Muscle of leg (tissue), 11 donors: ENCODE results near the gene TEX54. TPM values are rescaled to one million over a fixed set of nuclear protein-coding genes. Genes with fewer than 3 reads are reported as not detected.

Experiments
- DNase-seq: peaks from one replicate; pipeline ENCODE4 v3.0.0; 2013
- H3K27ac ChIP-seq: one replicate; pipeline ENCODE4 v1.5.1; 2013; ENCODE audit warnings: mild to moderate bottlenecking, low read length, control low read depth
- H3K27me3 ChIP-seq: one replicate; pipeline ENCODE4 v1.6.1; 2013; ENCODE audit warnings: low read length; ENCODE audit not compliant: control insufficient read depth, insufficient read depth
- H3K36me3 ChIP-seq: one replicate; pipeline ENCODE4 v1.6.1; 2013; ENCODE audit warnings: low read length; ENCODE audit not compliant: control insufficient read depth, insufficient read depth
- H3K4me1 ChIP-seq: one replicate; pipeline ENCODE4 v1.6.1; 2013; ENCODE audit warnings: low read length; ENCODE audit not compliant: control insufficient read depth, insufficient read depth
- H3K4me3 ChIP-seq: one replicate; pipeline ENCODE4 v1.5.1; 2013; ENCODE audit warnings: low read length, control low read depth
- H3K9me3 ChIP-seq: replicated peaks from 2 replicates; pipeline ENCODE4 v1.6.1; 2013; ENCODE audit warnings: low read depth, low read length; ENCODE audit not compliant: control insufficient read depth
- WGBS: methylation state at CpG from one replicate; pipeline ENCODE4 v1.1.5; 2013; ENCODE audit warnings: missing lambda C conversion rate; ENCODE audit not compliant: insufficient coverage; 5-methylcytosine and 5-hydroxymethylcytosine counted together
- polyA plus RNA-seq, 8 donors: library from polyadenylated mRNA; unstranded; fragments of 120-200 nt; gene quantifications; one replicate each; pipeline versions ENCODE4 v1.2.1 to v1.2.3, GENCODE V29; 2013; ENCODE audit warnings: inconsistent platforms in 1 of 8, low replicate concordance in 1 of 8; ENCODE audit not compliant: insufficient read length in 8 of 8, insufficient read depth in 1 of 8
- total RNA-seq: library from RNA; stranded (reverse); fragments of 120-200 nt; gene quantifications from one replicate; pipeline ENCODE4 v1.2.4, GENCODE V29; 2013

Gene TEX54
- total and polyA plus RNA-seq, 9 donors: not detected

DNA sequence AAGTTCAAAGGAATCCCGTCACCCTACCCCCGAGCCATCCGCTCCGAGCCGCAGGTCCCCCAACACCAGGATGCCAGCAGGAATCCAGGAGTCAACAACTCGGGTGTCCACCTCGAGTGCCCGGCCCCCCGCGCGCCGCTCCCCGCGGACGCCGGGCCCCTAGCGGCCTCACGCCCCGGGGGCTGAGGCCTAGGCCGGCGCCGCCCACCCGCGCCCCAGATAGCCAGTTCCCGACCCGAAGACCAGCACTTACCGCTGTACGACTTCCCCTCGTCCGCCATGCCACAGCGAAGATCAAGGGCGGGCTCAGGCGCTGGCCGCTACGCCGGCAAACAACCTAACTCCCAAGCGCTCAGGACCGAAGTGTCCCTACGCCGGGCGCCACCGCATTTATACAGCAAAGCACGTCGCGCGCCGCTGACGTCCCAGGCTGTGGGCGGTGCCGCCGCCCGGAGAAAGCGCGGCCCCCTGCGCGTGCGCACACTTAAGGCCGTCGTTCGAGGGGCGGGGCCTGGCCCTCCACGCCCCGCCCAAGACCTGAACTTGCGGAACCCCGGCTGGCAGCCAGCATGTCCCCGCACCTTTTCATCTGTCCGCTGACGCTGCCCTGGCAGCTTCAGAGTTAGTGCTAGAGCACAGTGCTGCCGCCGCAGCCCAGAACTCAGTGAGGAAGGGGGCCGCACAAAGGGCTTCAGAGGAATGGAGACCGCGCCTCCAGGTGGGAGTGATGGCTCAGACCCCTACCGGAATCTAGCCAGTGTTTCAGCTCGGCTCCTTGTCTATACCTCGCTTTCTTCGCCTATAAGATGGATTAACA is 27.4 kb downstream of the TEX54 start, which contains the start of gene NXF1:
Gene NXF1, minus strand, starts transcription at position 365 of the 817 bp plus-strand sequence. Its CDS starts 84 bp downstream, at position 281.
- peak; percentile 97 for DNase-seq
- under 1% methylated on average over 73 of the region's 77 CpGs for WGBS
- H3K27me3 ChIP-seq: no peaks in the 10 kb centered on the region
- peaks cover 31% of the 10 kb centered on the region for H3K4me1 ChIP-seq
- peak within 1 kb of the TSS; percentile 93 for H3K27ac ChIP-seq
- H3K9me3 ChIP-seq: no peaks in the 10 kb centered on the region
- peak within 1 kb of the TSS; percentile 69 for H3K4me3 ChIP-seq
- H3K36me3 ChIP-seq: peaks cover 42% of the 10 kb centered on the region

DNA sequence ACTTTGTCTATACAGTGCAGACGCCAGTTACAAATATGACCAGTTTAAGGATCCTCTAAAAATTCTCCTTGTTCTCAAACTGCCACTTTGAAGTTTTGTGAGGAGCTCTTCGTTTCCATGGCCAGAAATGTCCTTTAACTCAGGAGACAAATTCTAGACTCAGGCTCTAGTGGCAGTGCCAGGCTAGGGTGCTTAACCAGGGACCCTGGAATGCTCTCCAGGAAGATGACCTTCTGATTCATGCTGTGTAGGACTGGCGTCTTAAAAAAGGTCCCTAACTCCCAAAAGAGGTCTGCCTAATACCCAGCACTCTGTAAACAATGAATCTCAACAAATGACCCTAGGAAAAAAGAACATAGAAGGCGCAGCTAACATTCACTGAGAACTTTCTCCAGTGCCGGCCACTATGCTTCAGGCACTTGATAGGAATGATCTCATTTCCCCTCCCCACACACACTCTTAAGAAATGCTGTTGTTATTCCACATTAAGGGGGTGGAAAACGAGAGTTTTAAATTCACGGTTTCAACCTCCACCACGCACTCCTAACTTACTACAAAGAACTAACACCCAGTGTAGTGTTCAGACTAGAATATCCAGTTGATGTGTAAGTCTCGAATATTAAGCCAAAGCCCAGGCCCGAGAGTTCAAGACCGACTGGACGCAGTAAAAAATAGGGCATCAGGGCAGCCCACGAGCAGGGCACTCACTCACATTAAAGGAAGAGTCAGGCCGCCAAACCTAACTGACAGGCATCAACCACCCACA is 28.1 kb downstream of the TEX54 start:
- 0% methylated on average over 6 of the region's 14 CpGs for WGBS

DNA sequence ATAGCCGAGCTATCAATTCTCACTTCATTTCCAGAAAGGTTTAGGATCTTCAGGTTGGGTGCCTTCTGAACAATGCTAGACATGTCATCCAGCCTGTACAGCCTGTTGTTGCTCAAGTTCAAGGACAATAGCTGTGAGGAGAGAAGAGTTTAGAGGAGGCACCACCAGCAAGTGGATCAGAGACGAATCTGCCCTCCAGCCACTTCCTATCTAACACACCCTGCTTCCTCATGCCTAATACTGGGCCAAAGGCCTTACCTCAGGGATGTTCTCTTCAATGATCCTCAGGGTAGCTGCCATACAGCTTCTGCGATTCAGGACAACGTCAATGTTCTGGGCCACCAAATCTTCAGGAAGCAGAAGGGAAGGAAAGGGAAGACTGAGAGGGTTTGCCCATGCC is 31.6 kb downstream of the TEX54 start:
- Histone ChIP-seq H3K4me1 (peaks cover 19% of the 10 kb centered on the region), H3K4me3 (no peak overlapping the region), H3K27me3 (no peaks in the 10 kb centered on the region), H3K9me3 (no peaks in the 10 kb centered on the region), H3K36me3 (peaks cover 70% of the 10 kb centered on the region), H3K27ac (no peak overlapping the region)
- no peak for DNase-seq
- WGBS: no CpG with 5 or more reads among the region's 4 CpGs

More for the DNA sequence above, 28.1 kb downstream of the TEX54 start:
- Histone ChIP-seq H3K36me3 (peaks cover 49% of the 10 kb centered on the region), H3K9me3 (no peaks in the 10 kb centered on the region), H3K27me3 (no peaks in the 10 kb centered on the region), H3K4me3 (peak overlapping the region; percentile 69), H3K4me1 (peaks cover 31% of the 10 kb centered on the region), H3K27ac (peak overlapping the region; percentile 93)
- peak; percentile 48 for DNase-seq

DNA sequence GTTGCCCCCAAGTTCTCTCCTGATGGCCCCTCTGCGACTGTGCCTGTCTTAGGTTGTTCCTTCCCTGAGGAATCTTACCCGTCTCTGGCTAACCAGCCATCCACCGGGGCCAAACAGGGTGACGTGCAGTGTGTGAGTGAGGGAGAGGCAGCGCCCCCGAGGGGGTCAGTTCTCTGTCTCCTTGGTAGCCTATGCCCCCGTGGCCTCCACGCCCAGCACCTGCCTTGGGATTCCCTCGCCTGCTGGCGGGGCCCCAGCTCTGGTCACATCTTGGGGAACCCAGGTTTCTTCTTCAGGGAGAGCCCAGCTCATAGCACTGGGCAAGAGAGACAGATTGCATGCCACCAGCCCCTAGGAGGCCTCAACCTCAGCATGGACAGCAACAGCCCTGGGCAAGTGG is 33.2 kb downstream of the TEX54 start:
- WGBS: 85% methylated on average over 10 of the region's 10 CpGs
- Histone ChIP-seq H3K27me3 (no peaks in the 10 kb centered on the region), H3K9me3 (no peaks in the 10 kb centered on the region), H3K36me3 (peaks cover 83% of the 10 kb centered on the region), H3K4me1 (peaks cover 12% of the 10 kb centered on the region), H3K4me3 (no peak overlapping the region), H3K27ac (no peak overlapping the region)
- DNase-seq: no peak

DNA sequence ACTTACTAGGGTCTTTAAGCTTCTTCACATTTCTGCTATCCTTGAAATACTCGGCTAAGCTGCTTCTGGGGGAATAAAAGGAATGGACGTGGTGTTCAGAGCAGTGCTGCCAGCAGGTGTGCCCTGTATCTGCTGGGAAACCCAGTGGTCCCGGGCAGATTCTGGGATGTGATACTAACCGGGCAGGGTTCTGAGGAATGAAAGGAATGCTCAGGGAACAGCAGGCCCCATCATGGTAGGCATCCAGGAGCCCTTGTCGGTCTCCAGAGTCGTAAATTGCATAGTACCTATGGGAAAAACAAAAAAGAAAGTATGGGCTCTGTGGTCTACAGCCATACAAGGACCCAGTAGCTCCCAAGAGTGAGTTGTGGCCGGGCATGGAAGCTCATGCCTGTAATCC is 36.4 kb downstream of the TEX54 start:
- H3K27me3 ChIP-seq: no peaks in the 10 kb centered on the region
- H3K27ac ChIP-seq: no peak overlapping the region
- H3K4me1 ChIP-seq: peaks cover 6% of the 10 kb centered on the region
- H3K9me3 ChIP-seq: no peaks in the 10 kb centered on the region
- WGBS: 81% methylated on average over 5 of the region's 7 CpGs
- DNase-seq: no peak
- peaks cover 77% of the 10 kb centered on the region for H3K36me3 ChIP-seq
- no peak overlapping the region for H3K4me3 ChIP-seq

DNA sequence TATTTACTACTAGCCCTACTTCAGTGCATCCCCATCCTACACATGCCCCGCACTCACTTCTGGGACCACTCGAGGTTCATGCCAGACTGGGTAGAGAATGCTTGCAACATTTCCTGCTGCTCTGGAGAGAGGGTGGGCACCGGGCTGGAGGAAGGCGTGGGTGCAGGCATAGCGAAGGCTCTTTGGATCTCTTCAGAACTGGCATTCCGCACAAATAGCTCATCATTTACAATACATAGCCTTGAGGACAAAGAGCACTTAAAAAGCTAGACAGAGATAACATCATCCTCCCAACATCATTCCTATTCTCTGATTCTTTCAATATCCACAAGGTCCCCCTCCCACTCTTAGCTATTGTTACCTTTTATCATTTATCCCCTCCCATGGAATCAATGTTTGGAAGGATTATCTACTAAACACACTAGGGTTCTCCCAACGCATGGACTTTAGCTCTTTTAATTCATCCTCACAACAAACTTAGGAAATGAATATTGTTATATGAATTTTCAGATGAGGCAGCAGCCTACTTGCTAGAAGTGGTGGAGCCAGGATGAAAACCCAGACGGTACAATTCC is 38.4 kb downstream of the TEX54 start:
- H3K4me1 ChIP-seq: peaks cover 18% of the 10 kb centered on the region
- peaks cover 71% of the 10 kb centered on the region for H3K36me3 ChIP-seq
- WGBS: 100% methylated on average over 6 of the region's 8 CpGs
- no peak overlapping the region for H3K4me3 ChIP-seq
- H3K27ac ChIP-seq: no peak overlapping the region
- no peaks in the 10 kb centered on the region for H3K9me3 ChIP-seq
- no peak for DNase-seq
- no peaks in the 10 kb centered on the region for H3K27me3 ChIP-seq

DNA sequence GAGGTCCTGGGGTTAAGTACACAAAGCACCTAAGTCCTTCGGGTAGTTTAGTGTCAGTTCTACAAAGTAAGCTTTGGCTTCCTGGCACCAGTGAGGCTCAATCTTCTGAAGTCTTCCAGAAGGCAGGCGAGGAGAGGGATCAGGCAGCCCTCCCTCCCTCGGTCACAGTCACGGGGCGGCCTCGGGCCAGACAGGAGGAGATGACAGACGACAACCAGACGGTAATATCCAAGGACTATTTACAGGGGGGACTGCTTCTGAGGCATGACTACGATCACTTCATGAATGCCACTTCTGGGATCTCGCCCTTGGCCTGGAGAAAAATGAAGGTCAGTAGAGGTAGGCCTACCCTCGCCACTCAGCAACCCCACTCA is 40.5 kb downstream of the TEX54 start:
- peaks cover 27% of the 10 kb centered on the region for H3K4me1 ChIP-seq
- DNase-seq: no peak

DNA sequence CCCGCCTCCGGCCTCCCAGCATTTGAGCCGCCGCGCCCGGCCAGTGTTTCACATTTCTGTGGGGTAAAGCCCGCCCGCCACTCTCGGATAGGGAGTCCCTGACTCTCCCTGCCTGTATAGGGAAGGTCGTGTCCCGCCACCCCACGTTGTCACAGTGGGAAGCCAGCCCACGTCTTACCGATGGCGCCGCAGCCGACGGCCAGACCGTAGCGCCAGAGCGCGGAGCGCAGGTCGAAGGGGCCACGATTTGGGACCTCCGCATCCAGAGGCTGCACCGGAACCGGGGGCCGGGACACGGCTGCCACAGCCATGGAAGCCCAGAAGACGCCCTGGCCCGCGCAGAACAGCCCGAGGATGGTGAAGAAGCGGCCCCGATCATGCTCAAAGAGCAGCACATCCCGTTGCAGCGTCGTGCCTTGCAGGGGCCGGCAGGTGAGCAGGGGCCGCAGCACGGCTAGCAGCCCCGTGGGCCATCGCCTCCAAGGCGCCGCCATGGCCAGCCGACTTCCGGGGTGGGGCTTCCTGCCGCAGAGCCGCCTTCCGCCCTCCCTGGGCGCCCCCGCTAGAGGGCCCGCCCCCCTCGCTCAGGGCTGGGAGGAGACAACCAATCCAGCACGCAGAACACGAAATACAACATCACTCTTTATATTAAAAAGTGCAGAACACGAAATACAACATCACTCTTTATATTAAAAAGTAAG is 41.0 kb downstream of the TEX54 start, which contains the start of gene TMEM223:
Gene TMEM223, minus strand, starts transcription at position 506 of the 701 bp plus-strand sequence. Its CDS starts 12 bp downstream, at position 494.
- Histone ChIP-seq H3K27me3 (no peaks in the 10 kb centered on the region), H3K27ac (peak within 1 kb of the TSS; percentile 80), H3K4me3 (peak within 1 kb of the TSS; percentile 95), H3K36me3 (peaks cover 56% of the 10 kb centered on the region), H3K9me3 (no peaks in the 10 kb centered on the region), H3K4me1 (peaks cover 27% of the 10 kb centered on the region)
- peak; percentile 95 for DNase-seq
- under 1% methylated on average over 51 of the region's 58 CpGs for WGBS

More for the DNA sequence above, 40.5 kb downstream of the TEX54 start:
- peaks cover 62% of the 10 kb centered on the region for H3K36me3 ChIP-seq
- WGBS: 17% methylated on average over 5 of the region's 11 CpGs
- H3K4me3 ChIP-seq: peak overlapping the region; percentile 95
- peak overlapping the region; percentile 76 for H3K27ac ChIP-seq
- H3K9me3 ChIP-seq: no peaks in the 10 kb centered on the region
- no peaks in the 10 kb centered on the region for H3K27me3 ChIP-seq

DNA sequence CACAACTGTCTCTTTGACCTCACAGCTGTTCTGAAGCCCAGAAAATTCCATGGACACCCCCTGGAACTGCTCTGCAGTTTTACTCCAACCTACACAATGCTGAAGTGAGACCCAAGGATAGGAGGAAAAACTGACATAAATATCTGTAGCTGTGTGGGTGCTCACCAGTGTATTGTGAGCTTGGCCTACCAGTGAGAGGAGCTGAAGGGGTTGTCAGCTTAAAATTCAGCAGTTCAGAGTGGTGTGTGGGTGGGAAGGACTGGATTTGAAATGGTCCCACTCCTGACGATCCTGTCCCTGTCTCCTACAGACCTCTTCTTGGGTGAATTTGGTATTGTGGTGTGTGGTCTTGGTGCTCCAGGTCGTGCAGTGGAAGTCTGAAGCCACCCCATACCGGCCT is 43.1 kb downstream of the TEX54 start:
- WGBS: 80% methylated on average over 1 of the region's 3 CpGs
- Histone ChIP-seq H3K9me3 (no peaks in the 10 kb centered on the region), H3K27me3 (no peaks in the 10 kb centered on the region), H3K36me3 (peaks cover 41% of the 10 kb centered on the region), H3K27ac (no peak overlapping the region), H3K4me1 (peaks cover 33% of the 10 kb centered on the region), H3K4me3 (no peak overlapping the region)
- no peak for DNase-seq
